Measurements from ENCODE around the gene PTPN12.
"Not testable (repeated sequence)": the region's sequence is repeated elsewhere in the genome, so short reads cannot be mapped to it uniquely, and the experiment has no call there.

Gene PTPN12

GRCh38 chr7:77538281-77539212 is 1.5 kb downstream of the PTPN12 start:
- peak; percentile 73 for DNase-seq (ENCODE audit: low read depth, low spot score)

GRCh38 chr7:77540402-77540822 is 3.3 kb downstream of the PTPN12 start:
- no peak for DNase-seq (ENCODE audit: low read depth, low spot score)

GRCh38 chr7:77540993-77541392 is 3.9 kb downstream of the PTPN12 start:
- DNase-seq (ENCODE audit: low read depth, low spot score), result not testable (repeated sequence)

GRCh38 chr7:77542409-77542808 is 5.3 kb downstream of the PTPN12 start:
- no peak for DNase-seq (ENCODE audit: low read depth, low spot score)

GRCh38 chr7:77542895-77543294 is 5.8 kb downstream of the PTPN12 start:
- no peak for DNase-seq (ENCODE audit: low read depth, low spot score)

GRCh38 chr7:77543910-77544309 is 6.8 kb downstream of the PTPN12 start:
- DNase-seq (ENCODE audit: low read depth, low spot score), result no peak

GRCh38 chr7:77544518-77544917 is 7.4 kb downstream of the PTPN12 start:
- DNase-seq (ENCODE audit: low read depth, low spot score), result no peak

GRCh38 chr7:77548206-77548605 is 11.1 kb downstream of the PTPN12 start:
- no peak for DNase-seq (ENCODE audit: low read depth, low spot score)

GRCh38 chr7:77549106-77549870 is 12.2 kb downstream of the PTPN12 start:
- no peak for DNase-seq (ENCODE audit: low read depth, low spot score)

GRCh38 chr7:77550586-77550985 is 13.5 kb downstream of the PTPN12 start:
- no peak for DNase-seq (ENCODE audit: low read depth, low spot score)

- no peak for DNase-seq (ENCODE audit: low read depth, low spot score)
These were observed 16.0 kb downstream of the PTPN12 start for GRCh38 chr7:77553123-77553522.

- no peak for DNase-seq (ENCODE audit: low read depth, low spot score)
These were observed 21.3 kb downstream of the PTPN12 start for GRCh38 chr7:77558284-77558967.

- no peak for DNase-seq (ENCODE audit: low read depth, low spot score)
These were observed 24.3 kb downstream of the PTPN12 start for GRCh38 chr7:77561352-77561751.

- no peak for DNase-seq (ENCODE audit: low read depth, low spot score)
These were observed 26.2 kb downstream of the PTPN12 start for GRCh38 chr7:77563275-77563674.

- no peak for DNase-seq (ENCODE audit: low read depth, low spot score)
These were observed 28.8 kb downstream of the PTPN12 start for GRCh38 chr7:77565917-77566316.

- DNase-seq (ENCODE audit: low read depth, low spot score), result no peak
These were observed 29.3 kb downstream of the PTPN12 start for GRCh38 chr7:77566421-77566820.

GRCh38 chr7:77569514-77570232 is 32.6 kb downstream of the PTPN12 start:
- DNase-seq (ENCODE audit: low read depth, low spot score), result no peak

- no peak for DNase-seq (ENCODE audit: low read depth, low spot score)
These were observed 33.4 kb downstream of the PTPN12 start for GRCh38 chr7:77570330-77571011.

- DNase-seq (ENCODE audit: low read depth, low spot score), result no peak
These were observed 34.7 kb downstream of the PTPN12 start for GRCh38 chr7:77571801-77572200.

- no peak for DNase-seq (ENCODE audit: low read depth, low spot score)
These were observed 38.1 kb downstream of the PTPN12 start for GRCh38 chr7:77575187-77575586.

- DNase-seq (ENCODE audit: low read depth, low spot score), result no peak
These were observed 39.8 kb downstream of the PTPN12 start for GRCh38 chr7:77576856-77577255.

All from smooth muscle cell of the brain vasculature (primary cell).